Measurements from ENCODE around the gene N4BP3. TPM values are rescaled to one million over a fixed set of nuclear protein-coding genes. Genes with fewer than 3 reads are reported as not detected.

N4BP3 gene
- total RNA-seq, 2 donors from 2014 or later, result 0.24 to 0.85 TPM

DNA sequence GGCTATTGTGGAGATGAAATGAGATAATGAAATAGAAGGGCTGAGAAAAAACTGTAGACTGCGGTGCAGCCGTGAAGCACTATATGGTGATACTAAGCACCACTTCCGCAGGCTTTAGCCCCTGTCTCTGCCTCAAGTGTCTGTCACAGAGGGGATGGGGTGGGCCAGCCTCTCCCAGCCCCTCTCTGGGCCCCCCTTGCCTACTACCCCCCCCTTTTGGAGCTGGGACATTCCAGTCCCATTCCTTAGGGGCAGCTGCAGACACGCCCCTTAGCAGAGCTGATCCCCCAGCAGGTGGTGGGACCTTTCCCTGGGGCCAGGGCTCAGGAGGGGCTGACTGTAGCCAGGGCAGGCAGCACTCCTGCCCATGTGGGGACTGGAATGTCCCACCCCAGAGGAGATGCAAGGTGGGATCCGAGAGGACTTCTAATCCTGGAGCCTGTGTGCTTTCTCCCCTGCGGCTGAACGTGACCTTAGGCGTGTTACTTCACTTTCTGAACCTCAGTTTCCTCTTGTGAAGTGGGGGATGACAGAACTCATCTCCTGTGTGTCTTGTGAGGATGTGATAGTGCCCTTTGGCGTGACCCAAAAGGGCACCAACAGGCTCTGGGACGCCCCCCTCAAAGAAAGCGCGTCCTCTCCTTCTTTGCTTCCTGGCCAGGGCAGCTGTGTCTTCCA, 1.9 kb downstream of the N4BP3 start:
- H3K4me3 ChIP-seq, result peak overlapping the region in 1 of 2 donors; percentile 55
- peaks cover 0 to 24% of the 10 kb centered on the region in 2 donors for H3K4me1 ChIP-seq

GRCh38 chr5:178115814-178116142, 2.4 kb downstream of the N4BP3 start:
- no peak for DNase-seq (ENCODE audit: low spot score)
- Histone ChIP-seq H3K9me3 (peaks cover 0 to 6% of the 10 kb centered on the region in 2 donors), H3K4me1 (peaks cover 0 to 24% of the 10 kb centered on the region in 2 donors), H3K36me3 (no peaks in the 10 kb centered on the region), H3K27ac (no peak overlapping the region), H3K27me3 (peaks cover 8 to 26% of the 10 kb centered on the region in 2 donors), H3K4me3 (no peak overlapping the region)
- TF ChIP-seq, protein P1, sequence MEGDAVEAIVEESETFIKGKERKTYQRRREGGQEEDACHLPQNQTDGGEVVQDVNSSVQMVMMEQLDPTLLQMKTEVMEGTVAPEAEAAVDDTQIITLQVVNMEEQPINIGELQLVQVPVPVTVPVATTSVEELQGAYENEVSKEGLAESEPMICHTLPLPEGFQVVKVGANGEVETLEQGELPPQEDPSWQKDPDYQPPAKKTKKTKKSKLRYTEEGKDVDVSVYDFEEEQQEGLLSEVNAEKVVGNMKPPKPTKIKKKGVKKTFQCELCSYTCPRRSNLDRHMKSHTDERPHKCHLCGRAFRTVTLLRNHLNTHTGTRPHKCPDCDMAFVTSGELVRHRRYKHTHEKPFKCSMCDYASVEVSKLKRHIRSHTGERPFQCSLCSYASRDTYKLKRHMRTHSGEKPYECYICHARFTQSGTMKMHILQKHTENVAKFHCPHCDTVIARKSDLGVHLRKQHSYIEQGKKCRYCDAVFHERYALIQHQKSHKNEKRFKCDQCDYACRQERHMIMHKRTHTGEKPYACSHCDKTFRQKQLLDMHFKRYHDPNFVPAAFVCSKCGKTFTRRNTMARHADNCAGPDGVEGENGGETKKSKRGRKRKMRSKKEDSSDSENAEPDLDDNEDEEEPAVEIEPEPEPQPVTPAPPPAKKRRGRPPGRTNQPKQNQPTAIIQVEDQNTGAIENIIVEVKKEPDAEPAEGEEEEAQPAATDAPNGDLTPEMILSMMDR (IDR thresholded peaks at IDR 0.05), result no peak

More for the DNA sequence above, 1.9 kb downstream of the N4BP3 start:
- peaks cover 8 to 26% of the 10 kb centered on the region in 2 donors for H3K27me3 ChIP-seq
- H3K27ac ChIP-seq, result no peak overlapping the region
- DNase-seq (ENCODE audit: low spot score), result no peak
- H3K36me3 ChIP-seq, result no peaks in the 10 kb centered on the region
- TF ChIP-seq, protein P1 (IDR thresholded peaks at IDR 0.05), result no peak
- H3K9me3 ChIP-seq, result peaks cover 0 to 6% of the 10 kb centered on the region in 2 donors

DNA sequence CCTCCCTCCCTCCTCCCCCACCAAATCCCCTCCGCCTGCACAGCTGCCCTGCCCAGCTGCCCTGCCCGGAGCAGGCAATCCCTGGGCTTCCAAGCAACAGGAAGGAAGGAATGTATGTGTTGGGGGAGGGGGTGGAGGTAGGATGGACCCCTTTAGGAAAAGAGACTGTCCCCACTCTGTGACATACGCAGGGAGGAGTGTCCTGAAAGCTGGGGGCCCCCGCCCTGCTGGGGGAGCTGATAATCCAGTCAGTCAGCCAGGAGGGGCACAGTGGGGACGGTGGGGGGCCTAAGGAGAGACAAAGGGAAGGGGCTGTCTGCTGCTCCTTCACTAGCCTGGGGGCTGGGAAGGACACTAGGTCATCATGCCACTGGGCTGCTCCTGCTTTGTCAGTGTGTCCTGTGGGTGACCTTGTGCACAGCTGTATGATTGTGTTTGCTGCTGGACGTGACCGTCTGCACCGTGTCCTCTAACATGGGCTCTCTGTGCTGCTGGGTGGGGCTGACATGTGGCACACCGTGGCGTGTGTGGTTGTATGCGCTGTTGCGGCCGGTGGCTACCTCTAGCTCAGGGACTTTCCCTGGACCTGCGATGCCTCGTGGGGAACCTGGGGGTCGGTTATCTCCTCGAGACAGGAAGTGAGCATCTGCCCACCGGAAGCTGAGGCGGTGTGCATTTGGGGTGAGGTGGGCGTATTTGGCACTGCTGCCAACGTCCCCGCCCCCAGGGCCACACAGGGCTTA, 3.0 kb downstream of the N4BP3 start:
- no peak for DNase-seq (ENCODE audit: low spot score)
- H3K4me3 ChIP-seq, result no peak overlapping the region
- H3K27me3 ChIP-seq, result peaks cover 8 to 26% of the 10 kb centered on the region in 2 donors
- H3K27ac ChIP-seq, result no peak overlapping the region
- TF ChIP-seq, protein P1 (IDR thresholded peaks at IDR 0.05), result no peak
- peaks cover 0 to 6% of the 10 kb centered on the region in 2 donors for H3K9me3 ChIP-seq
- peaks cover 0 to 30% of the 10 kb centered on the region in 2 donors for H3K4me1 ChIP-seq
- no peaks in the 10 kb centered on the region for H3K36me3 ChIP-seq

GRCh38 chr5:178117923-178118701, 4.8 kb downstream of the N4BP3 start:
- TF ChIP-seq, protein P1 (IDR thresholded peaks at IDR 0.05), result no peak
- Histone ChIP-seq H3K27ac (no peak overlapping the region), H3K27me3 (peaks cover 8 to 24% of the 10 kb centered on the region in 2 donors), H3K4me1 (peaks cover 0 to 41% of the 10 kb centered on the region in 2 donors), H3K9me3 (no peaks in the 10 kb centered on the region), H3K36me3 (no peaks in the 10 kb centered on the region), H3K4me3 (no peak overlapping the region)
- no peak for DNase-seq (ENCODE audit: low spot score)

DNA sequence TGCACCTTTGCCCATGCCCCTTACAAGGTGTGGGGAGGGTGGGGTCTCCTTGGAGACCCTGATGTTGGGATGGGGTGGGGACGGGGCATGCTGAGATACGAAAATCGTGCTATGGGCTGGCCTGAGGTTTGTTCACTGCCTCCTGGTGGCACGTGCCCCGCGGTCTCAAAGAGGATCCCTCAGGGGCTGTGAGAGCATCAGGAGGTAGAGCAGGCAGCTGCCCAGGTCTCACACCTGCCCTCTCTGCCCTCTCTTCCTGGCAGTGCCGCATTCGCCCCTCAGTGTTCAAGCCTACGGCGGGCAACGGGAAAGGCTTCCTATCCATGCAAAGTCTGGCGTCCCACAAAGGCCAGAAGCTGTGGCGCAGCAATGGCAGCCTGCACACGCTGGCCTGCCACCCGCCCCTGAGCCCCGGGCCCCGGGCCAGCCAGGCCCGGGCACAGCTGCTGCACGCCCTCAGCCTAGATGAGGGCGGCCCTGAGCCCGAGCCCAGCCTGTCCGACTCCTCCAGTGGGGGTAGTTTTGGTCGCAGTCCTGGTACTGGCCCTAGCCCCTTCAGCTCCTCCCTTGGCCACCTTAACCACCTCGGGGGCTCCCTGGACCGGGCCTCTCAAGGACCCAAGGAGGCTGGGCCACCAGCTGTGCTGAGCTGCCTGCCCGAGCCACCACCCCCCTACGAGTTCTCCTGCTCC, 6.7 kb downstream of the N4BP3 start:
- TF ChIP-seq, protein P1 (IDR thresholded peaks at IDR 0.05), result no peak
- Histone ChIP-seq H3K27me3 (peaks cover 3 to 6% of the 10 kb centered on the region in 2 donors), H3K9me3 (no peaks in the 10 kb centered on the region), H3K27ac (no peak overlapping the region), H3K4me1 (peaks cover 0 to 25% of the 10 kb centered on the region in 2 donors), H3K36me3 (no peaks in the 10 kb centered on the region), H3K4me3 (no peak overlapping the region)
- no peak for DNase-seq (ENCODE audit: low spot score)

All from right atrium auricular region (tissue), 2 donors.